Neural cell (in vitro differentiated cells): ENCODE measurements around the gene ONECUT1. TPM values are rescaled to one million over a fixed set of nuclear protein-coding genes. Genes with fewer than 3 reads are reported as not detected.

Experiments used
- H2AFZ ChIP-seq: fragments of 200-600, 300-800 bp; sonication (generic), shearing (Covaris generic); 2 replicates; pipeline ENCODE4 v1.6.0; 2014; ENCODE audit warnings: low read depth, mild to moderate bottlenecking, antibody characterized with exemption, low read length, moderate library complexity
- H3F3A ChIP-seq: fragments of 200-600 bp; shearing (Covaris generic); 2 replicates; pipeline ENCODE4 v1.6.1; 2016; ENCODE audit warnings: mild to moderate bottlenecking, moderate library complexity, mixed read lengths, antibody characterized with exemption, low read length; ENCODE audit not compliant: insufficient read depth, poor library complexity, severe bottlenecking
- H3K27ac ChIP-seq: fragments of 200-600, 300-800 bp; sonication (generic), shearing (Covaris generic); 2 replicates; pipeline ENCODE4 v1.5.1; 2014; ENCODE audit warnings: mild to moderate bottlenecking, low read length, moderate library complexity
- H3K27me3 ChIP-seq: fragments of 300-800, 200-600 bp; sonication (generic), shearing (Covaris generic); 2 replicates; pipeline ENCODE4 v1.6.0; 2014; ENCODE audit warnings: mild to moderate bottlenecking, low read depth, low read length, moderate library complexity; ENCODE audit not compliant: insufficient read depth
- H3K36me3 ChIP-seq: fragments of 300-800, 200-600 bp; sonication (generic), shearing (Covaris generic); 2 replicates; pipeline ENCODE4 v1.5.1; 2014; ENCODE audit warnings: mild to moderate bottlenecking, antibody characterized with exemption, low read length, moderate library complexity; ENCODE audit not compliant: insufficient read depth
- H3K4me2 ChIP-seq: fragments of 300-800, 200-600 bp; sonication (generic), shearing (Covaris generic); 2 replicates; pipeline ENCODE4 v1.6.0; 2014; ENCODE audit warnings: mild to moderate bottlenecking, low read length
- H3K4me3 ChIP-seq: fragments of 300-800, 200-600 bp; sonication (generic), shearing (Covaris generic); 2 replicates; pipeline ENCODE4 v1.5.1; 2014; ENCODE audit warnings: mild to moderate bottlenecking, low read length, moderate library complexity
- H3K79me2 ChIP-seq: fragments of 200-600 bp; shearing (Covaris generic); replicated peaks from 2 replicates; pipeline ENCODE4 v1.6.0; 2014; ENCODE audit warnings: mild to moderate bottlenecking, low read length, moderate library complexity; ENCODE audit not compliant: insufficient read depth
- H3K9ac ChIP-seq: fragments of 300-800, 200-600 bp; sonication (generic), shearing (Covaris generic); 2 replicates; pipeline ENCODE4 v1.6.1; 2016; ENCODE audit warnings: mild to moderate bottlenecking, low read length, mixed read lengths
- H3K9me2 ChIP-seq: fragments of 200-600 bp; shearing (Covaris generic); 2 replicates; pipeline ENCODE4 v1.6.1; 2016; ENCODE audit warnings: mild to moderate bottlenecking, low read length, mixed read lengths; ENCODE audit not compliant: insufficient read depth
- H3K9me3 ChIP-seq: fragments of 200-600, 300-800 bp; sonication (generic), shearing (Covaris generic); 2 replicates; pipeline ENCODE4 v1.6.1; 2016; ENCODE audit warnings: mild to moderate bottlenecking, mixed run types, low read length, moderate library complexity, mixed read lengths
- H4K20me1 ChIP-seq: fragments of 200-600 bp; shearing (Covaris generic); 2 replicates; pipeline ENCODE4 v1.6.1; 2016; ENCODE audit warnings: mild to moderate bottlenecking, mixed run types; ENCODE audit not compliant: insufficient read depth
- CTCF ChIP-seq: fragments of 450-650 bp; IDR thresholded peaks from 2 replicates; pipeline ENCODE4 v1.5.1; 2014; ENCODE audit warnings: antibody characterized with exemption, mild to moderate bottlenecking, moderate library complexity; ENCODE audit not compliant: poor library complexity, severe bottlenecking
- EP300 ChIP-seq: fragments of 450-650 bp; conservative IDR thresholded peaks from 2 replicates; pipeline ENCODE4 v1.6.1; 2014; ENCODE audit warnings: antibody characterized with exemption, mild to moderate bottlenecking, moderate library complexity; ENCODE audit not compliant: poor library complexity, severe bottlenecking
- EZH2 ChIP-seq: fragments of 200-600, 300-800 bp; shearing (Covaris generic), sonication (generic); IDR thresholded peaks from 2 replicates; pipeline ENCODE4 v1.6.1; 2014; ENCODE audit warnings: antibody characterized with exemption, low read length, borderline replicate concordance, mild to moderate bottlenecking; ENCODE audit not compliant: insufficient read depth, poor library complexity, severe bottlenecking
- MXI1 ChIP-seq: fragments of 450-650 bp; conservative IDR thresholded peaks from 2 replicates; pipeline ENCODE4 v1.6.1; 2014; ENCODE audit warnings: antibody characterized with exemption, mild to moderate bottlenecking; ENCODE audit not compliant: poor library complexity, severe bottlenecking
- POLR2AphosphoS5 ChIP-seq: IDR thresholded peaks from 2 replicates; pipeline ENCODE4 v1.6.1; 2012
- RAD21 ChIP-seq: fragments of 450-650 bp; conservative IDR thresholded peaks from 2 replicates; pipeline ENCODE4 v1.6.1; 2014; ENCODE audit warnings: antibody characterized with exemption, mild to moderate bottlenecking, moderate library complexity
- REST ChIP-seq: IDR thresholded peaks from 2 replicates; pipeline ENCODE4 v1.6.1; 2012; ENCODE audit warnings: borderline replicate concordance
- SMC3 ChIP-seq: fragments of 450-650 bp; conservative IDR thresholded peaks from 2 replicates; pipeline ENCODE4 v1.6.1; 2014; ENCODE audit warnings: antibody characterized with exemption, mild to moderate bottlenecking, moderate library complexity; ENCODE audit not compliant: poor library complexity
- TAF1 ChIP-seq: IDR thresholded peaks from 2 replicates; pipeline ENCODE4 v1.6.1; 2012; ENCODE audit warnings: low read depth
- polyA plus RNA-seq: library from polyadenylated mRNA; depleted of rRNA; stranded (reverse); fragments of >200 nt; gene quantifications from 2 replicates; pipeline ENCODE4 v1.2.3, GENCODE V29; 2014

ONECUT1 gene
- polyA plus RNA-seq, 1 donor from 2014 or later, result 1.2 TPM

- Histone ChIP-seq H3F3A (no peaks in the 10 kb centered on the region), H2AFZ (no peak overlapping the region), H3K9me3 (no peaks in the 10 kb centered on the region), H3K36me3 (no peaks in the 10 kb centered on the region), H3K4me3 (no peak overlapping the region), H3K27me3 (no peaks in the 10 kb centered on the region), H3K9ac (no peak overlapping the region), H3K79me2 (no peaks in the 10 kb centered on the region), H3K4me2 (no peak overlapping the region), H3K27ac (no peak overlapping the region), H4K20me1 (no peaks in the 10 kb centered on the region), H3K9me2 (no peaks in the 10 kb centered on the region)
- no peak for TF ChIP-seq CTCF
- TF ChIP-seq EZH2, result no peak
- no peak for TF ChIP-seq MXI1
- no peak for TF ChIP-seq RAD21
- no peak for TF ChIP-seq SMC3
- no peak for TF ChIP-seq REST
- TF ChIP-seq TAF1, result no peak
- TF ChIP-seq EP300, result no peak
- no peak for TF ChIP-seq POLR2AphosphoS5
Observed at GRCh38 chr15:52745326-52746161, 44.6 kb downstream of the ONECUT1 start.

- Histone ChIP-seq H3K4me2 (no peak overlapping the region), H2AFZ (no peak overlapping the region), H3K9me2 (no peaks in the 10 kb centered on the region), H3K9ac (no peak overlapping the region), H3K79me2 (no peaks in the 10 kb centered on the region), H3K4me3 (no peak overlapping the region), H3K27me3 (no peaks in the 10 kb centered on the region), H3K9me3 (no peaks in the 10 kb centered on the region), H3K27ac (no peak overlapping the region), H3F3A (no peaks in the 10 kb centered on the region), H4K20me1 (no peaks in the 10 kb centered on the region), H3K36me3 (no peaks in the 10 kb centered on the region)
- TF ChIP-seq POLR2AphosphoS5 (no peak), RAD21 (no peak), EP300 (no peak), EZH2 (no peak)
Observed at GRCh38 chr15:52738311-52738710, 51.8 kb downstream of the ONECUT1 start.
